ENCODE measurements around the gene HSPB8.

HSPB8 gene

GRCh38 chr12:119178544-119179334 lies at the start of gene HSPB8:
TSS of gene HSPB8 (plus strand) at chr12:119178931. CDS start at chr12:119179313, 382 bp downstream.
- no peak for DNase-seq (ENCODE audit: low read depth in 2 of 2)

DNA sequence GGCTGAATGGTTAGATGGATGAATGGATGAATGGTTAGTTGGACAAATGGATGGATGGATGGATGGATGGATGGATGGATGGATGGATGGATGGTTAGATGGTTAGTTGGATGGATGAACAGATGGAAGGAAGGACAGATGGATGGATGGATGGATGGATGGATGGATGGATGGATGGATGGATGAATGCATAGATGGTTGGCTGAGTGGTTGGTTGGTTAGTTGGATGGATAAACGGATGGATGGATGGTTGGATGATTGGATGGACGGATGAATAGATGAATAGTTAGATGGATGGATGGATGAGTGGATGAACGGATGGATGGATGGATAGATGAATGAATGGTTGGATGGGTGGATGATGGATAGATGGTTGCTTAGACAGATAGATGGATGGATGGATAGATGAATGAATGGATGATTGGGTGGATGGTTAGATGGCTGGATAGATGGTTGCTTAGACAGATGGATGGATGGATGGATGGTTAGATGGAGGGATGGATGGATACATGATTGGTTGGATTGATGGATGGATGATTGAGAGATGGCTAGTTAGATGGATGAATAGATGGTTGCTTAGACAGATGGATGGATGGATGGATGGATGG lies 48.8 kb upstream of the HSPB8 start:
- DNase-seq (ENCODE audit: low read depth in 2 of 2): no peak

DNA sequence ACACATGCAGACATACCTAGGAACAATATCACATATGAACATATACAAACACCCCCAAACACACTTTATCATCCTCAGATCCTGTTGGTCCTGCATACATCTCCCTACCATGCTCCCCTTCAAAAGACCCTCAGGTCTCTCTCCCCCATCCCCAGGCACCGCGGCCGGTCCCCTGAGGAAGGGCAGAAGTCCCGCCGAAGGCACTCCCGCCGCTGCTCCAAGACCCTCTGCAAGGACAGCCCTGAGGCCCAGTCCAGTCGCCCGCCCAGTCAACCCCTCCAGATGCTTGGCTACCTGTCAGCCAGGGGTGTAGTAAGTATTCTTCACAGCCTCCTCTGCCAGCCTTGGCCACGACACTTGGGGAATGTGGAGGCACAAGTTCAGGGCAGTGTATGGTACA lies 48.2 kb upstream of the HSPB8 start:
- no peak for DNase-seq (ENCODE audit: low read depth in 2 of 2)

GRCh38 chr12:119134284-119135072 lies 44.3 kb upstream of the HSPB8 start:
- no peak for DNase-seq (ENCODE audit: low read depth in 2 of 2)

DNA sequence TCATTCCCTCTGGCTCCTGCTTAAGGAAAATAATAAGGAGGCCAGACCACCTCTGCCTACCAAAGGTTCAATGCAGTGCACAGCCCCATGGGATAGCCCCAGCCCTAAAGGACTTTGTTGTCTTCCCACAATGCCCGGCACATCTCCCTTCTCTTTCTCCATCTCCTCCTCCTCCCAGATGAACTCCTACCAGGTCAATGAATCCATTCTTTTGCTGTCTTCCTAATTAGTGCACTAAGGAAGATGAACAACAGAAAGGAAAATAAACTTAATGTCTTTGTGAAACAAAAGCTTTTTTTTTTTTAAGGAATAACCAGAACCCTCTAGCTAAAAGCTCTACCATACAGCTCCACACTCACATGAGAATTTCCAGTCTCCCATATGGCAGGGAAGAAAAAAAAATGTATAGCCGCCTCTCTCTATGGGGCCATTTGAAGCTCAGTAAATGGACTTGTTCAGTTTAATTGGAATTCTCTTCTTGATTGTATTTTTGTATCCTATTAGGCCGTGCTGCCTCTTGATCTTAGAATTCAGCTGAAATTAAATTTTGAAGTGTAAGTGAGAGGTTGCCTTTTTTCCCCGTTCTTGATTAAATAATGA lies 41.8 kb upstream of the HSPB8 start:
- DNase-seq (ENCODE audit: low read depth in 2 of 2): no peak

GRCh38 chr12:119139448-119139847 lies 39.3 kb upstream of the HSPB8 start:
- DNase-seq (ENCODE audit: low read depth in 2 of 2): no peak

- no peak for DNase-seq (ENCODE audit: low read depth in 2 of 2)
These were observed 33.4 kb upstream of the HSPB8 start for GRCh38 chr12:119145367-119145766.

GRCh38 chr12:119147847-119148448 lies 30.8 kb upstream of the HSPB8 start:
- DNase-seq (ENCODE audit: low read depth in 2 of 2): no peak

- no peak for DNase-seq (ENCODE audit: low read depth in 2 of 2)
These were observed 29.5 kb upstream of the HSPB8 start for GRCh38 chr12:119149270-119149669.

GRCh38 chr12:119151445-119152026 lies 27.2 kb upstream of the HSPB8 start:
- no peak for DNase-seq (ENCODE audit: low read depth in 2 of 2)

- DNase-seq (ENCODE audit: low read depth in 2 of 2): no peak
These were observed 25.0 kb upstream of the HSPB8 start for GRCh38 chr12:119153477-119154434.

DNA sequence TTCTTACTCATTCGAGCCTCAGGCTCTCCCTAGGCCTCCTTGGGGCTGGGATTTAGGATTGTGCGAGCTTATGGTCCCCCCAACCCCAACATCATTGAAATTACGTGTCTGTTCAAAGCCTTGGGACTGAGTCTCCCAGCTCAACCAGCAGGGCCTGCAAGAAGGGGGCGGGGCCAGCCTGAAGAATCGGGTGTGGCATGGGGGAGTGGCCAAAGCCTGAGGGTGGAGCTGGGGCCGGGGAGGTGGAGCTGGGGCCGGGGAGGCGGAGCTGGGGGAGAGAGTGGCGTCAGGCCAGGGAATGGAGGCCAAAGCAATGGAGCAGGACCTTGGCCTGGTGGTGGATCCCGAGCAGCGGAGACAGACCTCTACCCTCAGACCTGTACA lies 24.3 kb upstream of the HSPB8 start:
- no peak for DNase-seq (ENCODE audit: low read depth in 2 of 2)

- no peak for DNase-seq (ENCODE audit: low read depth in 2 of 2)
These were observed 22.2 kb upstream of the HSPB8 start for GRCh38 chr12:119156401-119157044.

DNA sequence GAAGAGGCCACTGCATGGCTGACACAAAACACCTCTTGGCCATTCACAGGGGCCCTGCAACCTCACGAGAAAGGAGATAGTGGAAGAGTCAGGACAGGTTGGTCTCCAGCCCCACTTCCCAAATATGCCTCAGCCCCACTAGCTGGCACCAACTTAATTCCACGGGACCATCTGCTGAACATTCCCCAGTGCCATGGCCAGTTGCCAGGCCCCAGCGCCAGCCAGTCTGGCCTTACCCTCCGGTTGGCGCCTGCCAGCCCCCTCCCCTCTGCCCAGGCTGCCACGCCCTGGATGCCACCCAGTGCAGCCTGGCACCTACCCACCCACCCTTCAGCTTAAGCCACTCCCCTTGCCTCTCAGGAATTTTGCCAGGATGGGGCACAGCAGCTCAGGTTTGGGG lies 21.2 kb upstream of the HSPB8 start:
- DNase-seq (ENCODE audit: low read depth in 2 of 2): no peak

DNA sequence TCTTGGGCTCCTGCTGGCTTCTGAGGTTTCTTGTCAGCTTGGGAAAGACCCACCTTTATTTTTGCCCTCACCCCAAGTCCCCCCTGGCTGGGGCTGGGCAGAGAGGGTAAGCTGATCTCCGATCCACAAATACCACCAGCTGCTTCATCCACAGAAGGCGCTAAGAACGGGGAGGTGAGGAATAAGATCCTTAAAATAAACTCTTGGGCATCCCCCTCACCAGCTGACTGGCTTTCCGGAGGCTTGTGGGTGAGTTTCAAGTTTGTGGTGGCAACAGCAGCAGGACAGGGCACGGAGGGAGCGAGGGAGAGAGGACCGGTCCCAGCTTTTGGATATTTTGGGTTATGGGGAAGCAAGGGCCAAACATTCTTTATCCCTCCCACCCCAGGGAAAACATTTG lies 20.8 kb upstream of the HSPB8 start:
- DNase-seq (ENCODE audit: low read depth in 2 of 2): no peak

- DNase-seq (ENCODE audit: low read depth in 2 of 2): no peak
These were observed 20.3 kb upstream of the HSPB8 start for GRCh38 chr12:119158402-119158801.

DNA sequence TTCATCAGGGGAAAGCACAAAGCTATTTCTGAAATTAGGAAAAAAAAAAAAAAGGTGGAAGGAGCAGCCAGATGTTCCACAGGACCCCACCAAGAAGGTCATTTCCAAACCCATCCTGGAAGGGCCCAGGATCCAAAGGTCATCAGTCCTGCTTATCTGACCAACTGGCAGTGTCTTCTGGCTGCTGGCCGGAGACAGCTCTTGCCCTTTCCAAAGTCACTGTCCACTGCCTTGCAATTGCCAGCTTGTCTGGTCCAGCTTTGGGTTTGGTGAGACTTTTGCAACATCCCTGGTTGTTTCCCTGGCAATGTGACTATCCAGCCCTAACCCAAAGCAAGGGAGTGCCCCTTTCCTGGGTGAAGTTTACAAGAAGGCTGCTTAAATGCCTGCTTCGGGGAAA lies 18.9 kb upstream of the HSPB8 start:
- no peak for DNase-seq (ENCODE audit: low read depth in 2 of 2)

- DNase-seq (ENCODE audit: low read depth in 2 of 2): no peak
These were observed 10.8 kb upstream of the HSPB8 start for GRCh38 chr12:119167902-119168301.

GRCh38 chr12:119168721-119169120 lies 10.0 kb upstream of the HSPB8 start:
- no peak for DNase-seq (ENCODE audit: low read depth in 2 of 2)

GRCh38 chr12:119169150-119169549 lies 9.6 kb upstream of the HSPB8 start:
- no peak for DNase-seq (ENCODE audit: low read depth in 2 of 2)

Data from stimulated activated CD4-positive, alpha-beta T cell treated with anti-CD3 and anti-CD28 coated beads, Interleukin-15, amount 100 ng/mL, for 48 hours (primary cell).